MCF 10A (cell line): ENCODE results near the gene PLS1. TPM values are rescaled to one million over a fixed set of nuclear protein-coding genes. Genes with fewer than 3 reads are reported as not detected.
"Not testable (repeated sequence)": the region's sequence is repeated elsewhere in the genome, so short reads cannot be mapped to it uniquely, and the experiment has no call there.

Experiments
- BruUV-seq: library from RNA; stranded (reverse); fragments of 400-500 nt; replicated peaks from 2 replicates; lab custom pipeline; 2021; lab: Mats Ljungman, UMichigan
- CTCF ChIA-PET: fragments of 300-600 bp; sonication (Branson Sonifier 250); formaldehyde crosslinking; extraction: SDS; loops from one replicate; lab custom pipeline; 2021; ENCODE audit warnings: antibody characterized with exemption, inconsistent platforms; lab: Yijun Ruan, JAX
- POLR2A ChIA-PET: fragments of 300-600, 350-650 bp; sonication (Branson Sonifier 250); formaldehyde crosslinking; extraction: SDS; loops from one replicate; lab custom pipeline; 2020; ENCODE audit warnings: antibody characterized with exemption, inconsistent platforms; lab: Yijun Ruan, JAX
- DNase-seq: peaks from one replicate; pipeline ENCODE4 v3.0.0-alpha.2; 2018; ENCODE audit not compliant: unreplicated experiment
- H3K27ac Mint-ChIP-seq: one replicate; pipeline ENCODE4 v1.8.0; 2022; ENCODE audit warnings: mild to moderate bottlenecking, low read depth, mixed read lengths; ENCODE audit not compliant: unreplicated experiment
- H3K27me3 Mint-ChIP-seq: one replicate; pipeline ENCODE4 v1.8.0; 2022; ENCODE audit warnings: mixed read lengths; ENCODE audit not compliant: insufficient read depth, unreplicated experiment
- H3K36me3 Mint-ChIP-seq: one replicate; pipeline ENCODE4 v1.8.0; 2022; ENCODE audit warnings: mild to moderate bottlenecking, moderate library complexity, mixed read lengths; ENCODE audit not compliant: insufficient read depth, unreplicated experiment
- H3K4me1 Mint-ChIP-seq: one replicate; pipeline ENCODE4 v1.8.0; 2022; ENCODE audit warnings: mixed read lengths; ENCODE audit not compliant: insufficient read depth, unreplicated experiment
- H3K4me3 Mint-ChIP-seq: one replicate; pipeline ENCODE4 v1.8.0; 2022; ENCODE audit warnings: mild to moderate bottlenecking, moderate library complexity, mixed read lengths; ENCODE audit not compliant: unreplicated experiment
- H3K9me3 Mint-ChIP-seq: one replicate; pipeline ENCODE4 v1.8.0; 2022; ENCODE audit warnings: mixed read lengths; ENCODE audit not compliant: unreplicated experiment
- intact Hi-C: fragments of 100-400 bp; cut with micrococcal nuclease; formaldehyde crosslinking; loops from 2 replicates; pipeline ENCODE4 v1.14.1; 2022
- total RNA-seq: library from RNA; stranded (reverse); gene quantifications from 2 replicates; pipeline ENCODE4 v1.2.3, GENCODE V29; 2022
- TF ChIP-seq, protein P1 (sequence below): fragments of 200-600 bp; IDR thresholded peaks from one replicate; pipeline ENCODE4 v1.8.0; 2022; ENCODE audit warnings: antibody characterized with exemption, mild to moderate bottlenecking; ENCODE audit not compliant: unreplicated experiment

The PLS1 gene
- total RNA-seq, 1 experiment from 2014 or later, result 7.3 TPM

DNA sequence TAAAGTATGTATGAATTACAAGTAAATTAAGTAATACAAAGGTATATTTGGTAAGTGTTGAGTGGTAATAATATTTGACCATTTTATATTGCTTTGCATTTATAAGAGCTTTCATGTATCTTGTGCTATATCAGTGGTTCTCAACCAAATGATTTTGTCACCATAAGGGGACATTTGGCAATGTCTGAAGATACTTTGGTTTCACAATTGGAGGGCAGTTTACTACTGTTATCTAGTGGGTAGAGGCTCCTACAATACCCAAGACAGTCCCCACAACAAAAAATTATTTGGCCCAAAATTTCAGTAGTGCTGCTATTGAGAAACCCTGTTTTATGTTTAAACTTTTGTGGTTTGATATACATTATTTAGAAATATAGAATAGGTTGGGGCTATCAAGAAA is 142.2 kb downstream of the PLS1 start:
- no peak for DNase-seq
- H3K27me3 Mint-ChIP-seq, result no peaks in the 10 kb centered on the region
- no peaks in the 10 kb centered on the region for H3K36me3 Mint-ChIP-seq
- H3K27ac Mint-ChIP-seq, result no peak overlapping the region
- no peaks in the 10 kb centered on the region for H3K4me1 Mint-ChIP-seq
- TF ChIP-seq, protein P1, sequence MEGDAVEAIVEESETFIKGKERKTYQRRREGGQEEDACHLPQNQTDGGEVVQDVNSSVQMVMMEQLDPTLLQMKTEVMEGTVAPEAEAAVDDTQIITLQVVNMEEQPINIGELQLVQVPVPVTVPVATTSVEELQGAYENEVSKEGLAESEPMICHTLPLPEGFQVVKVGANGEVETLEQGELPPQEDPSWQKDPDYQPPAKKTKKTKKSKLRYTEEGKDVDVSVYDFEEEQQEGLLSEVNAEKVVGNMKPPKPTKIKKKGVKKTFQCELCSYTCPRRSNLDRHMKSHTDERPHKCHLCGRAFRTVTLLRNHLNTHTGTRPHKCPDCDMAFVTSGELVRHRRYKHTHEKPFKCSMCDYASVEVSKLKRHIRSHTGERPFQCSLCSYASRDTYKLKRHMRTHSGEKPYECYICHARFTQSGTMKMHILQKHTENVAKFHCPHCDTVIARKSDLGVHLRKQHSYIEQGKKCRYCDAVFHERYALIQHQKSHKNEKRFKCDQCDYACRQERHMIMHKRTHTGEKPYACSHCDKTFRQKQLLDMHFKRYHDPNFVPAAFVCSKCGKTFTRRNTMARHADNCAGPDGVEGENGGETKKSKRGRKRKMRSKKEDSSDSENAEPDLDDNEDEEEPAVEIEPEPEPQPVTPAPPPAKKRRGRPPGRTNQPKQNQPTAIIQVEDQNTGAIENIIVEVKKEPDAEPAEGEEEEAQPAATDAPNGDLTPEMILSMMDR, result no peak
- no TSS peak for BruUV-seq
- CTCF ChIA-PET, result no interaction called here
- POLR2A ChIA-PET, result no interaction called here
- H3K9me3 Mint-ChIP-seq, result no peaks in the 10 kb centered on the region
- H3K4me3 Mint-ChIP-seq, result no peak overlapping the region
- intact Hi-C loops, result no loop called here

DNA sequence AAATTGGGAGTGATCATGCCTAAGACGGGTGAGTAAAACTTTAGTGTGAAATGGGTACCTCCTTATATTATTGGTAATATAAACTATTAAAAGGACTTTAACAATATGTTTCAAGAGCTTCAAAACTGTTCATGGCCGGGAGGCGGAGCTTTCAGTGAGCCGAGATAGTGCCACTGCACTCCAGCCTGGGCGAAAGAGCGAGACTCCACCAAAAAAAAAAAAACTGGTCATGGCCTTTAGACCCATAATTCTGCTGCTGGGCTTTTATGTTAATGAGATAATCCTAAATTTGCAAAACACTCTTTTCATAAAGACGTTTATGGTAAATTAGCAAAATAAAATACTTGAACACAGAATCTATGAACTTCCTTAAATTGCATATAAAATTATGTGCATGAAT is 150.5 kb downstream of the PLS1 start:
- Mint-ChIP-seq H3K36me3 (peaks cover 23% of the 10 kb centered on the region), H3K9me3 (no peaks in the 10 kb centered on the region), H3K27ac (no peak overlapping the region), H3K4me1 (no peaks in the 10 kb centered on the region), H3K4me3 (no peak overlapping the region), H3K27me3 (no peaks in the 10 kb centered on the region)
- intact Hi-C loops, result no loop called here
- no peak for DNase-seq
- ChIA-PET POLR2A (interaction anchor here (0.7 kb wide), 1 partner anchor 78 kb away, joined by 4 read pairs; no protein-coding TSS in a partner anchor), CTCF (interaction anchor here (0.6 kb wide), 1 partner anchor 82 kb away, joined by 3 read pairs; no protein-coding TSS in a partner anchor)
- BruUV-seq, result no TSS peak
- TF ChIP-seq, protein P1, result no peak

DNA sequence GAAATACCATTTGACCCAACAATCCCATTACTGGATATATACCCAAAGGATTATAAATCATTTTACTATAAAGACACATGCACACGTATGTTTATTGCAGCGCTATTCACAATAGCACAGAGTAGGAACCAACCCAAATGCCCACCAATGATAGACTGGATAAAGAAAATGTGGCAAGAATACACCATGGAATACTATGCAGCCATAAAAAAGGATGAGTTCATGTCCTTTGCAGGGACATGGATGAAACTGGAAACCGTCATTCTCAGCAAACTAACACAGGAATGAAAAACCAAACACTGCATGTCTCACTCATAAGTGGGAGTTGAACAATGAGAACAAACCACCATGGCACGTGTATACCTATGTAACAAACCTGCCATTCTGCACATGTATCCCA is 154.3 kb downstream of the PLS1 start:
- H3K36me3 Mint-ChIP-seq, result peaks cover 29% of the 10 kb centered on the region
- H3K27me3 Mint-ChIP-seq, intact Hi-C loops, H3K4me1 Mint-ChIP-seq, H3K9me3 Mint-ChIP-seq, H3K27ac Mint-ChIP-seq, POLR2A ChIA-PET, CTCF ChIA-PET, DNase-seq, H3K4me3 Mint-ChIP-seq, BruUV-seq: not testable (repeated sequence)

DNA sequence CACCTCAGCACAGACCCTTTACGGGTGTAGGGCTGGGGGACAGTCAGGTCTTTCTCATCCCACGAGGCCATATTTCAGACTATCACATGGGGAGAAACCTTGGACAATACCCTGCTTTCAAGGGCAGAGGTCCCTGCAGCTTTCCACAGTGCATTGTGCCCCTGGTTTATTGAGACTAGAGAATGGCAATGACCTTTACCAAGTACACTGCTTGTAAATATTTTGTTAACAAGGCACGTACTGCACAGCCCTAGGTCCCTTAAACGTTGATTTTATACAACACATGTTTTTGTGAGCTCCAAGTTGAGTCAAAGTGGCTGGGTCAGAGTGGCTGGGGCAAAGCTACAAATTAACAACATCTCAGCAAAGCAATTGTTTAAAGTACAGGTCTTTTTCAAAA is 156.4 kb downstream of the PLS1 start:
- H3K4me3 Mint-ChIP-seq, POLR2A ChIA-PET, H3K27me3 Mint-ChIP-seq, DNase-seq, BruUV-seq, H3K9me3 Mint-ChIP-seq, CTCF ChIA-PET, H3K27ac Mint-ChIP-seq, intact Hi-C loops, H3K4me1 Mint-ChIP-seq: not testable (repeated sequence)
- peaks cover 29% of the 10 kb centered on the region for H3K36me3 Mint-ChIP-seq

DNA sequence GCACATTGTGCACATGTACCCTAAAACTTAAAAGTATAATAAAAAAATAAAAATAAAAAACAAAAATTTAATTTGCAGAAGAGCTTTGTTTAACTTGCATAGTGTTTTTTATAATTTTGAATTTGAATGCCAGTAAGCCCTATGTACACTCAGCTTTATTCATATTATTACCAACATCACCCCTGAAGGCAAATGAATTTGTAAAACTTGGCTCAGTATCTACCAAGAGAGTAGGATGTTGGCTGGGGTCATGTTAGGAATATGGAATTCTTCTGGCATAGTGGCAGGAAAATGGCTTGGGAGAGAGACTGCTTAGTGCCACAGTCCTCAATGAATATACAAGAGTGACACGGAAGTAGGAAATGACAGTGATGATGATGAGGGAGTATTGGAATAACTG is 158.3 kb downstream of the PLS1 start:
- Mint-ChIP-seq H3K27me3 (no peaks in the 10 kb centered on the region), H3K4me1 (peaks cover 6% of the 10 kb centered on the region), H3K9me3 (no peaks in the 10 kb centered on the region), H3K36me3 (peaks cover 16% of the 10 kb centered on the region), H3K4me3 (no peak overlapping the region), H3K27ac (no peak overlapping the region)
- TF ChIP-seq, protein P1, result no peak
- no TSS peak for BruUV-seq
- ChIA-PET POLR2A (no interaction called here), CTCF (interaction anchor here (0.6 to 0.7 kb wide), 2 partner anchors 22 to 74 kb away, joined by 3 to 5 read pairs; no protein-coding TSS in a partner anchor)
- intact Hi-C loops, result no loop called here
- DNase-seq, result no peak

Other genes starting within 250 kb of the PLS1 start
- gene XRN1, start 148.4 kb upstream of the PLS1 start, total RNA-seq, result 21.7 and 35.1 TPM in 2 replicates
- 27.2 and 30.2 TPM in 2 replicates for gene ATR, start 17.7 kb upstream of the PLS1 start, total RNA-seq
- gene TRPC1, start 127.6 kb downstream of the PLS1 start, total RNA-seq, result 9.2 and 15.2 TPM in 2 replicates